Fibroblast of the aortic adventitia (primary cell): ENCODE results near the gene ORAI1. TPM values are rescaled to one million over a fixed set of nuclear protein-coding genes. Genes with fewer than 3 reads are reported as not detected.

Experiments
- DNase-seq: peaks from one replicate; pipeline ENCODE4 v3.0.0-alpha.2; 2010; ENCODE audit warnings: low read depth
- H3K4me3 ChIP-seq: 2 replicates; pipeline ENCODE4 v1.5.1; 2011; ENCODE audit warnings: low read depth, mild to moderate bottlenecking, control low read depth, low read length, moderate library complexity
- CTCF ChIP-seq: IDR thresholded peaks from 2 replicates; pipeline ENCODE4 v1.5.1; 2011; ENCODE audit warnings: mild to moderate bottlenecking, low read length, control low read depth, inconsistent platforms; ENCODE audit not compliant: insufficient read depth
- small RNA-seq: library from RNA; depleted of rRNA; stranded (forward); fragments of <200 nt; gene quantifications from one replicate; pipeline ENCODE3, GENCODE V24; 2012
- total RNA-seq: library from RNA; depleted of rRNA; stranded (reverse); fragments of >200 nt; gene quantifications from 2 replicates; pipeline ENCODE4 v1.2.3, GENCODE V29; 2012; ENCODE audit warnings: low replicate concordance

The ORAI1 gene
- total RNA-seq, 1 donor, result 13.4 TPM

- no peak overlapping the region for H3K4me3 ChIP-seq
- TF ChIP-seq CTCF, result no peak
- DNase-seq, result no peak
These were observed 62.6 kb downstream of the ORAI1 start for GRCh38 chr12:121688966-121689365.

GRCh38 chr12:121689430-121689829 is 63.1 kb downstream of the ORAI1 start:
- TF ChIP-seq CTCF, result no peak
- no peak for DNase-seq

More at GRCh38 chr12:121689430-121689829, 63.1 kb downstream of the ORAI1 start:
- H3K4me3 ChIP-seq, result no peak overlapping the region

Small RNA genes lying within 50 kb of the gene (small RNA-seq; reads per million reads assigned to genes)
- gene RNU6-1004P, result not detected

Other genes starting within 250 kb of the ORAI1 start
- 36.9 and 55.1 TPM in 2 replicates for gene RNF34, start 226.4 kb upstream of the ORAI1 start, total RNA-seq
- 26.8 and 29.8 TPM in 2 replicates for gene KDM2B, start 45.5 kb upstream of the ORAI1 start, total RNA-seq
- gene MORN3, start 43.1 kb downstream of the ORAI1 start, total RNA-seq, result 0.63 and 3.8 TPM in 2 replicates
- gene TMEM120B, start 86.2 kb downstream of the ORAI1 start, total RNA-seq, result 3.4 and 8.0 TPM in 2 replicates
- gene RHOF, start 167.2 kb downstream of the ORAI1 start, total RNA-seq, result 10.9 and 13.1 TPM in 2 replicates
- 5.0 and 6.1 TPM in 2 replicates for gene SETD1B, start 177.5 kb downstream of the ORAI1 start, total RNA-seq
- gene HPD, start 232.3 kb downstream of the ORAI1 start, total RNA-seq, result 1.1 and 1.8 TPM in 2 replicates